ENCODE measurements around the gene LDLR. TPM values are rescaled to one million over a fixed set of nuclear protein-coding genes. Genes with fewer than 3 reads are reported as not detected.

The LDLR gene
- total and polyA plus RNA-seq, 2 donors (not counting 1 experiment from before 2014, with no cell fraction given), result 187 to 427 TPM

DNA sequence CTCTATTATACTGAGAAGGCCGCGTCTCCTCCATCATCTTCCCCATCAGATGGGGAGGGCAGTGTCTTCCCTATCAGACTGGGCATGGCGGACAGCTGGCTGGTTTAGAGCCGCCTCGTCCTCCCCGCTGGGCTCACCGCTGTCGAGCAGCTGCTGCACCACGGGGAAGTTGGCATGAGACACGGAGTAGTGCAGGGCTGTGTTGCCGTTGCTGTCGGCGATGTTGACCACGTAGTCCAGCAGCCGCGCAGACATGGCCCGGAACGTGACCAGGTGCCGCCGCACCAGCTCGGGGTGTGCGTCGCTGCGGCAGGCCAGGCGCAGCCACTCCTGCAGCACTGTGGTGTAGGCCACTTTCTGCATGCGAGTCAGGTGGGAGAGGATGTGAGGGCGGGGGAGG, 85.1 kb downstream of the LDLR start:
- peaks cover 2% of the 10 kb centered on the region for H3K79me2 ChIP-seq (ENCODE audit: control insufficient read depth, insufficient read depth, low read length)
- H3K27me3 ChIP-seq (ENCODE audit: control insufficient read depth, insufficient read depth, low read length), result no peaks in the 10 kb centered on the region
- H3K36me3 ChIP-seq (ENCODE audit: control insufficient read depth, insufficient read depth, low read length), result peaks cover 53% of the 10 kb centered on the region
- no peak for DNase-seq (ENCODE audit: low read depth in 2 of 2)
- H3K4me3 ChIP-seq (replicated peaks in 1 of 4; ENCODE audit: control extremely low read depth in 1 of 4, insufficient read depth in 1 of 4, low read depth in 3 of 4, low read length in 4 of 4), result no peak overlapping the region
- no peaks in the 10 kb centered on the region for H4K20me1 ChIP-seq (ENCODE audit: control insufficient read depth, extremely low read depth, insufficient read depth, low read length)
- no peaks in the 10 kb centered on the region for H3K9me3 ChIP-seq (ENCODE audit: control insufficient read depth, insufficient read depth, low read depth, low read length)
- no peak overlapping the region for H3K9ac ChIP-seq (ENCODE audit: insufficient read depth, low read length)
- no peak overlapping the region for H2AFZ ChIP-seq (ENCODE audit: low read length)
- TF ChIP-seq EZH2 (IDR thresholded peaks at IDR 0.05; ENCODE audit: low read length, missing control alignments), result no peak
- TF ChIP-seq, protein P1, sequence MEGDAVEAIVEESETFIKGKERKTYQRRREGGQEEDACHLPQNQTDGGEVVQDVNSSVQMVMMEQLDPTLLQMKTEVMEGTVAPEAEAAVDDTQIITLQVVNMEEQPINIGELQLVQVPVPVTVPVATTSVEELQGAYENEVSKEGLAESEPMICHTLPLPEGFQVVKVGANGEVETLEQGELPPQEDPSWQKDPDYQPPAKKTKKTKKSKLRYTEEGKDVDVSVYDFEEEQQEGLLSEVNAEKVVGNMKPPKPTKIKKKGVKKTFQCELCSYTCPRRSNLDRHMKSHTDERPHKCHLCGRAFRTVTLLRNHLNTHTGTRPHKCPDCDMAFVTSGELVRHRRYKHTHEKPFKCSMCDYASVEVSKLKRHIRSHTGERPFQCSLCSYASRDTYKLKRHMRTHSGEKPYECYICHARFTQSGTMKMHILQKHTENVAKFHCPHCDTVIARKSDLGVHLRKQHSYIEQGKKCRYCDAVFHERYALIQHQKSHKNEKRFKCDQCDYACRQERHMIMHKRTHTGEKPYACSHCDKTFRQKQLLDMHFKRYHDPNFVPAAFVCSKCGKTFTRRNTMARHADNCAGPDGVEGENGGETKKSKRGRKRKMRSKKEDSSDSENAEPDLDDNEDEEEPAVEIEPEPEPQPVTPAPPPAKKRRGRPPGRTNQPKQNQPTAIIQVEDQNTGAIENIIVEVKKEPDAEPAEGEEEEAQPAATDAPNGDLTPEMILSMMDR (conservative IDR thresholded peaks at IDR 0.05 in 1 of 2, IDR thresholded peaks at IDR 0.05 in 1 of 2; ENCODE audit: low read depth in 1 of 2, low read length in 2 of 2), result no peak
- no peak overlapping the region for H3K4me2 ChIP-seq (ENCODE audit: extremely low read depth, insufficient read depth, low read length)
- no peak overlapping the region for H3K27ac ChIP-seq (ENCODE audit: insufficient read depth, low read length)
- peaks cover 18% of the 10 kb centered on the region for H3K4me1 ChIP-seq (ENCODE audit: control insufficient read depth, extremely low read depth, insufficient read depth, low read length)

DNA sequence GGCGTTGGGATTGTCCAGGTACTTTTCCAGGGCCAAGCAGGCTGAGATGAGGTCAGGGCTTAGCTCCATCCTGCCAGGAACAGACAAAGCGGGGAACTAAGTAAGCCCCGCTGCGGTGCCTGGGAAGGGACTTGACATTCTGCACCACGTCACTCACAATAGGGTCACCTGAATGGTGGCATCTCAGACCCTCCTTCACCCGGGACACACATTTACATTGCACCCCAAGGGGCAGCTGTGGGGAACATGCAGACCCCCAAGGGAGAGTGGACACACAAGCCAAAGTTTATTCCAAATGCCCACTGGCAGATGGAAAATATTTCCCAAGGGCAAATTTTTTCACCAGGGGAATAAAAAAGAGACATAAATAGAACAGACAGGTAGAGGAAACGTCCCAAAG, 86.7 kb downstream of the LDLR start:
- Histone ChIP-seq H3K9me3 (ENCODE audit: control insufficient read depth, insufficient read depth, low read depth, low read length) (no peaks in the 10 kb centered on the region), H3K79me2 (ENCODE audit: control insufficient read depth, insufficient read depth, low read length) (peaks cover 11% of the 10 kb centered on the region), H3K27me3 (ENCODE audit: control insufficient read depth, insufficient read depth, low read length) (no peaks in the 10 kb centered on the region), H3K36me3 (ENCODE audit: control insufficient read depth, insufficient read depth, low read length) (peaks cover 48% of the 10 kb centered on the region), H3K27ac (ENCODE audit: insufficient read depth, low read length) (no peak overlapping the region), H3K4me2 (ENCODE audit: extremely low read depth, insufficient read depth, low read length) (no peak overlapping the region), H4K20me1 (ENCODE audit: control insufficient read depth, extremely low read depth, insufficient read depth, low read length) (no peaks in the 10 kb centered on the region), H2AFZ (ENCODE audit: low read length) (no peak overlapping the region), H3K4me3 (replicated peaks in 1 of 4; ENCODE audit: control extremely low read depth in 1 of 4, insufficient read depth in 1 of 4, low read depth in 3 of 4, low read length in 4 of 4) (no peak overlapping the region), H3K9ac (ENCODE audit: insufficient read depth, low read length) (no peak overlapping the region), H3K4me1 (ENCODE audit: control insufficient read depth, extremely low read depth, insufficient read depth, low read length) (peaks cover 10% of the 10 kb centered on the region)
- no peak for DNase-seq (ENCODE audit: low read depth in 2 of 2)
- TF ChIP-seq EZH2 (IDR thresholded peaks at IDR 0.05; ENCODE audit: low read length, missing control alignments), result no peak
- TF ChIP-seq, protein P1 (conservative IDR thresholded peaks at IDR 0.05 in 1 of 2, IDR thresholded peaks at IDR 0.05 in 1 of 2; ENCODE audit: low read depth in 1 of 2, low read length in 2 of 2), result no peak

DNA sequence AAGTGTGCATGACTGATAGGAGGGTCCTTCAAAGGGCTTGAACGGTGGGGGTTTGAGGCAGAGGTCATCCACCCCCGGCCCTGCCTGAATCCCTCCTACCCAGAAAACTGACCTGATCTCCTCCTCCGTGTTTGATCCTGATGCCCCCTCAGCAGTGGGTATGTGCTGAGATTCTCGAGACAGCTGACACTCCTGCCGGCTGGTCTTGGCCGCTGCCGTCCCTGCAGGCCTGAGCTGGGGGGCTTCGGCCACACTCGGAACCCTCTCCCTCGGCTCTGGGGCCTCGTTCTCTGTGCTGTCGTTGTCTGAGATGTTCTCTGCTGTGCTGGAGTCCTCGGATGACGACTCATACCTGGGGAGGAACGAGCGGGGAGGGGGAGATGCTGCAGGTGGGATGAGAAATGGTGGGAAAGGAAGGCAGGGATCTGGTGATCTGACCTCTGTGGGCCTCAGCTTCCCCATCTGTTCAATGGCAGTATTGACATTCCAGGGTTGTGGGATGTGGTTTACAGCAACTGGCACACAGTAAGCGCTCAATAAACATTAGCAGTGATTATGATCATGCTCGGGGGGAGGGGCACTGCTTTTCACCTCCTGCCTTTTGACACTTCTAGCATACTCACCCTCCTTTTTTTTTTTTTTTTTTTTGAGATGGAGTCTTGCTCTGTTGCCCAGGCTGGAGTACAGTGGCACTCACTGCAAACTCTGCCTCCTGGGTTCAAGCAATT, 87.4 kb downstream of the LDLR start:
- peaks cover 11% of the 10 kb centered on the region for H3K4me1 ChIP-seq (ENCODE audit: control insufficient read depth, extremely low read depth, insufficient read depth, low read length)
- no peaks in the 10 kb centered on the region for H3K9me3 ChIP-seq (ENCODE audit: control insufficient read depth, insufficient read depth, low read depth, low read length)
- peaks cover 47% of the 10 kb centered on the region for H3K36me3 ChIP-seq (ENCODE audit: control insufficient read depth, insufficient read depth, low read length)
- no peak overlapping the region for H3K4me3 ChIP-seq (replicated peaks in 1 of 4; ENCODE audit: control extremely low read depth in 1 of 4, insufficient read depth in 1 of 4, low read depth in 3 of 4, low read length in 4 of 4)
- TF ChIP-seq, protein P1 (conservative IDR thresholded peaks at IDR 0.05 in 1 of 2, IDR thresholded peaks at IDR 0.05 in 1 of 2; ENCODE audit: low read depth in 1 of 2, low read length in 2 of 2), result no peak
- no peak for TF ChIP-seq EZH2 (IDR thresholded peaks at IDR 0.05; ENCODE audit: low read length, missing control alignments)
- H2AFZ ChIP-seq (ENCODE audit: low read length), result no peak overlapping the region
- no peaks in the 10 kb centered on the region for H4K20me1 ChIP-seq (ENCODE audit: control insufficient read depth, extremely low read depth, insufficient read depth, low read length)
- no peak for DNase-seq (ENCODE audit: low read depth in 2 of 2)
- H3K27me3 ChIP-seq (ENCODE audit: control insufficient read depth, insufficient read depth, low read length), result no peaks in the 10 kb centered on the region
- H3K9ac ChIP-seq (ENCODE audit: insufficient read depth, low read length), result no peak overlapping the region
- H3K79me2 ChIP-seq (ENCODE audit: control insufficient read depth, insufficient read depth, low read length), result peaks cover 15% of the 10 kb centered on the region
- no peak overlapping the region for H3K4me2 ChIP-seq (ENCODE audit: extremely low read depth, insufficient read depth, low read length)
- no peak overlapping the region for H3K27ac ChIP-seq (ENCODE audit: insufficient read depth, low read length)
